NB4 (cell line): ENCODE measurements around the gene PKD2.

Experiments
- DNase-seq: peaks from one replicate; pipeline ENCODE4 v3.0.0; 2010; ENCODE audit warnings: low read depth
- H3K4me3 ChIP-seq: one replicate; pipeline ENCODE4 v1.5.1; 2011; ENCODE audit warnings: mild to moderate bottlenecking, low read depth, low read length, moderate library complexity
- CTCF ChIP-seq: IDR thresholded peaks from one replicate; pipeline ENCODE4 v1.5.1; 2012; ENCODE audit warnings: low read depth, low read length
- MAX ChIP-seq: IDR thresholded peaks from 2 replicates; pipeline ENCODE4 v1.6.1; 2011; ENCODE audit warnings: low read depth, low read length
- MYC ChIP-seq: IDR thresholded peaks from 2 replicates; pipeline ENCODE4 v1.6.1; 2011; ENCODE audit warnings: low read depth, low read length
- POLR2A ChIP-seq: IDR thresholded peaks from 2 replicates; pipeline ENCODE4 v1.6.1; 2011; ENCODE audit warnings: mild to moderate bottlenecking; ENCODE audit not compliant: insufficient read length; ENCODE audit errors: extremely low read depth

Gene PKD2

GRCh38 chr4:87967193-87967592, 40.2 kb upstream of the PKD2 start:
- no peak for DNase-seq
- TF ChIP-seq POLR2A = no peak
- TF ChIP-seq MYC = no peak
- TF ChIP-seq CTCF = no peak
- TF ChIP-seq MAX = no peak
- no peak overlapping the region for H3K4me3 ChIP-seq

GRCh38 chr4:87970121-87970520, 37.3 kb upstream of the PKD2 start:
- TF ChIP-seq CTCF = no peak
- no peak for TF ChIP-seq POLR2A
- no peak for TF ChIP-seq MYC
- TF ChIP-seq MAX = no peak
- H3K4me3 ChIP-seq = no peak overlapping the region
- DNase-seq = no peak

GRCh38 chr4:87971866-87972265, 35.6 kb upstream of the PKD2 start:
- DNase-seq = no peak
- TF ChIP-seq MYC (no peak), MAX (no peak), POLR2A (no peak), CTCF (no peak)
- no peak overlapping the region for H3K4me3 ChIP-seq

GRCh38 chr4:87973283-87974169, 33.9 kb upstream of the PKD2 start:
- DNase-seq = peak; percentile 66
- TF ChIP-seq POLR2A (no peak), CTCF (peak; percentile 78)
- no peak overlapping the region for H3K4me3 ChIP-seq

GRCh38 chr4:87974856-87975462, 32.5 kb upstream of the PKD2 start:
- DNase-seq = peak; percentile 38
- TF ChIP-seq POLR2A (no peak), MAX (no peak), CTCF (no peak), MYC (no peak)
- peak overlapping the region; percentile 46 for H3K4me3 ChIP-seq
